Peyer's patch (tissue), 4 donors: ENCODE results near the gene C1R.
"Not testable (repeated sequence)": the region's sequence is repeated elsewhere in the genome, so short reads cannot be mapped to it uniquely, and the experiment has no call there.

Experiments
- POLR2A ChIP-seq, 2 donors: fragments of 450-650 bp; IDR thresholded peaks; one replicate each; pipeline ENCODE4 v1.5.1; 2017; ENCODE audit warnings: antibody characterized with exemption in 2 of 2, mild to moderate bottlenecking in 2 of 2, moderate library complexity in 2 of 2
- TF ChIP-seq, protein P1 (sequence below), 6 experiments: fragments of 450-650 bp in 4 of 6; fragments of 200-600 bp in 2 of 6; sonication (generic) in 1 of 6; IDR thresholded peaks; one replicate each; pipeline ENCODE4 v1.5.1; 2017 to 2019; ENCODE audit warnings: antibody characterized with exemption in 6 of 6, mild to moderate bottlenecking in 3 of 6, moderate library complexity in 1 of 6

DNA sequence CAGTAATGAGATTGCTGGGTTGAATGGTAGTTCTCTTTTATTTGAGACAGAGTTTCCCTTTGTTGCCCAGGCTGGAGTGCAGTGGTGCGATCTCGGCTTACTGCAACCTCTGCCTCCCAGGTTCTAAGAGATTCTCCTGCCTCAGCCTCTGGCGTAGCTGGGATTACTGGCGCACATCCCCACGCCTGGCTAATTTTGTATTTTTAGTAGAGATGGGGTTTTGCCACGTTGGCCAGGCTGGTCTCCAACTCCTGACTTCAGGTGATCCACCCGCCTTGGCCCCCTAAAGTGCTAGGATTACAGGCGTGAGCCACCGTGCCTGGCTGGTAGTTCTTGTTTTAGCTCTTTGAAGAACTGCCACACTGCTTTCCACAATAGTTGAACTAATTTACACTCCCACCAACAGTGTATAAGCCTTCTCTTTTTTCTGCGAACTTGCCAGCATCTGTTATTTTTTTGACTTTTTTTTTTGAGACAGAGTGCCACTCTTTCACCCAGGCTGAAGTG, 42.7 kb downstream of the C1R start:
- TF ChIP-seq POLR2A (IDR thresholded peaks at IDR 0.05) = not testable (repeated sequence)
- TF ChIP-seq, protein P1, sequence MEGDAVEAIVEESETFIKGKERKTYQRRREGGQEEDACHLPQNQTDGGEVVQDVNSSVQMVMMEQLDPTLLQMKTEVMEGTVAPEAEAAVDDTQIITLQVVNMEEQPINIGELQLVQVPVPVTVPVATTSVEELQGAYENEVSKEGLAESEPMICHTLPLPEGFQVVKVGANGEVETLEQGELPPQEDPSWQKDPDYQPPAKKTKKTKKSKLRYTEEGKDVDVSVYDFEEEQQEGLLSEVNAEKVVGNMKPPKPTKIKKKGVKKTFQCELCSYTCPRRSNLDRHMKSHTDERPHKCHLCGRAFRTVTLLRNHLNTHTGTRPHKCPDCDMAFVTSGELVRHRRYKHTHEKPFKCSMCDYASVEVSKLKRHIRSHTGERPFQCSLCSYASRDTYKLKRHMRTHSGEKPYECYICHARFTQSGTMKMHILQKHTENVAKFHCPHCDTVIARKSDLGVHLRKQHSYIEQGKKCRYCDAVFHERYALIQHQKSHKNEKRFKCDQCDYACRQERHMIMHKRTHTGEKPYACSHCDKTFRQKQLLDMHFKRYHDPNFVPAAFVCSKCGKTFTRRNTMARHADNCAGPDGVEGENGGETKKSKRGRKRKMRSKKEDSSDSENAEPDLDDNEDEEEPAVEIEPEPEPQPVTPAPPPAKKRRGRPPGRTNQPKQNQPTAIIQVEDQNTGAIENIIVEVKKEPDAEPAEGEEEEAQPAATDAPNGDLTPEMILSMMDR (IDR thresholded peaks at IDR 0.05) = not testable (repeated sequence)
